CD4-positive, CD25-positive, alpha-beta regulatory T cell (primary cell): ENCODE data around the gene RASGRF2. TPM values are rescaled to one million over a fixed set of nuclear protein-coding genes. Genes with fewer than 3 reads are reported as not detected.

Experiments
- ATAC-seq, 2 donors: fragments of 150-1000 bp; cut with Tn5 transposase; one replicate each; pipeline ENCODE4 v1.10.0; 2021; ENCODE audit warnings: low read depth in 2 of 2, moderate number of reproducible peaks in 2 of 2, moderate library complexity in 1 of 2
- DNase-seq, 3 donors: peaks; one replicate each; pipeline versions ENCODE4 v3.0.0 to v3.0.0-alpha.2; 2012 to 2022; ENCODE audit warnings: mixed read lengths in 1 of 3
- H3K27ac ChIP-seq: one replicate; pipeline ENCODE4 v1.7.0; 2013; ENCODE audit warnings: mild to moderate bottlenecking, low read length; ENCODE audit not compliant: insufficient read depth, poor library complexity, severe bottlenecking
- H3K27me3 ChIP-seq: one replicate; pipeline ENCODE4 v1.7.0; 2013; ENCODE audit warnings: low read length; ENCODE audit not compliant: control insufficient read depth, insufficient read depth
- H3K36me3 ChIP-seq: one replicate; pipeline ENCODE4 v1.7.0; 2013; ENCODE audit warnings: mild to moderate bottlenecking, low read length, moderate library complexity; ENCODE audit not compliant: control insufficient read depth, insufficient read depth
- H3K4me1 ChIP-seq: 2 replicates; pipeline ENCODE4 v1.7.0; 2013; ENCODE audit warnings: mild to moderate bottlenecking, low read length; ENCODE audit not compliant: insufficient read depth, control insufficient read depth, poor library complexity, severe bottlenecking
- H3K4me3 ChIP-seq: one replicate; pipeline ENCODE4 v1.7.0; 2013; ENCODE audit warnings: low read depth, mild to moderate bottlenecking, low read length, moderate library complexity
- H3K9me3 ChIP-seq, 2 experiments: 1 replicate in 1 of 2; 2 replicates in 1 of 2; pipeline ENCODE4 v1.7.0; 2013; ENCODE audit warnings: low read length in 2 of 2, mild to moderate bottlenecking in 1 of 2, moderate library complexity in 1 of 2; ENCODE audit not compliant: control insufficient read depth in 2 of 2
- H3K27ac Mint-ChIP-seq, 3 donors: one replicate each; pipeline ENCODE4 v1.8.0; 2020 to 2022; ENCODE audit warnings: mild to moderate bottlenecking in 3 of 3, mixed read lengths in 3 of 3, moderate library complexity in 2 of 3
- H3K27me3 Mint-ChIP-seq: one replicate; pipeline ENCODE4 v1.8.0; 2022; ENCODE audit warnings: mild to moderate bottlenecking, mixed read lengths
- H3K36me3 Mint-ChIP-seq: one replicate; pipeline ENCODE4 v1.8.0; 2020; ENCODE audit warnings: mixed read lengths
- H3K4me1 Mint-ChIP-seq, 4 donors: one replicate each; pipeline ENCODE4 v1.8.0; 2020 to 2022; ENCODE audit warnings: mixed read lengths in 4 of 4, mild to moderate bottlenecking in 1 of 4
- H3K4me3 Mint-ChIP-seq, 4 donors: one replicate each; pipeline ENCODE4 v1.8.0; 2020 to 2022; ENCODE audit warnings: mild to moderate bottlenecking in 4 of 4, mixed read lengths in 4 of 4, moderate library complexity in 3 of 4
- H3K9me3 Mint-ChIP-seq, 7 donors: one replicate each; pipeline ENCODE4 v1.8.0; 2020 to 2022; ENCODE audit warnings: mixed read lengths in 7 of 7, mild to moderate bottlenecking in 3 of 7, moderate library complexity in 2 of 7
- polyA plus RNA-seq, 4 donors: library from polyadenylated mRNA; unstranded; fragments of 300-500 nt; fragmentation: Illumina TruSeq; gene quantifications; one replicate each; pipeline ENCODE4 v1.2.3, GENCODE V29; 2021
- total RNA-seq: library from RNA; stranded (reverse); gene quantifications from one replicate; pipeline ENCODE4 v1.2.3, GENCODE V29; 2022

Gene RASGRF2
- total and polyA plus RNA-seq, 5 donors from 2014 or later = 3.9 to 10.3 (median 8.9) TPM

- no peak overlapping the region for H3K27ac ChIP-seq
- Mint-ChIP-seq H3K4me3 (no peak overlapping the region), H3K27me3 (peaks cover 12% of the 10 kb centered on the region), H3K9me3 (peaks cover 0 to 1% (median 0%) of the 10 kb centered on the region in 7 donors), H3K4me1 (peaks cover 0 to 5% (median 5%) of the 10 kb centered on the region in 4 donors), H3K36me3 (peaks cover 25% of the 10 kb centered on the region), H3K27ac (peak overlapping the region in 1 of 3 donors; percentile 48)
- peaks cover 6% of the 10 kb centered on the region for H3K36me3 ChIP-seq
- no peaks in the 10 kb centered on the region for H3K4me1 ChIP-seq
- no peak for DNase-seq
- H3K9me3 ChIP-seq = no peaks in the 10 kb centered on the region
- H3K4me3 ChIP-seq = no peak overlapping the region
- ATAC-seq = no peak
- no peaks in the 10 kb centered on the region for H3K27me3 ChIP-seq
These were observed 110.5 kb downstream of the RASGRF2 start for GRCh38 chr5:81070571-81071255.

- Mint-ChIP-seq H3K27ac (no peak overlapping the region), H3K4me3 (no peak overlapping the region), H3K9me3 (peaks cover 0 to 11% (median 0%) of the 10 kb centered on the region in 7 donors), H3K27me3 (no peaks in the 10 kb centered on the region), H3K36me3 (peaks cover 13% of the 10 kb centered on the region), H3K4me1 (peaks cover 0 to 4% (median 2%) of the 10 kb centered on the region in 4 donors)
- Histone ChIP-seq H3K27ac (no peak overlapping the region), H3K27me3 (peaks cover 2% of the 10 kb centered on the region), H3K4me1 (no peaks in the 10 kb centered on the region), H3K9me3 (peaks cover 6 to 10% of the 10 kb centered on the region in 2 experiments), H3K4me3 (no peak overlapping the region), H3K36me3 (peaks cover 13% of the 10 kb centered on the region)
- DNase-seq = no peak
- no peak for ATAC-seq
These were observed 114.9 kb downstream of the RASGRF2 start for GRCh38 chr5:81075041-81075440.

GRCh38 chr5:81077105-81077504, 116.9 kb downstream of the RASGRF2 start:
- DNase-seq (no peak), ATAC-seq (no peak)
- no peaks in the 10 kb centered on the region for H3K27me3 Mint-ChIP-seq
- H3K36me3 Mint-ChIP-seq = peaks cover 20% of the 10 kb centered on the region
- H3K27me3 ChIP-seq = peaks cover 4% of the 10 kb centered on the region
- H3K4me1 Mint-ChIP-seq = peaks cover 0 to 4% (median 2%) of the 10 kb centered on the region in 4 donors
- H3K4me3 Mint-ChIP-seq = no peak overlapping the region
- peaks cover 0 to 11% (median 0%) of the 10 kb centered on the region in 7 donors for H3K9me3 Mint-ChIP-seq
- H3K36me3 ChIP-seq = peaks cover 22% of the 10 kb centered on the region
- H3K27ac ChIP-seq = no peak overlapping the region
- peaks cover 6 to 10% of the 10 kb centered on the region in 2 experiments for H3K9me3 ChIP-seq
- no peak overlapping the region for H3K4me3 ChIP-seq
- no peak overlapping the region for H3K27ac Mint-ChIP-seq
- no peaks in the 10 kb centered on the region for H3K4me1 ChIP-seq

- H3K4me3 ChIP-seq = no peak overlapping the region
- DNase-seq = no peak
- Mint-ChIP-seq H3K4me3 (no peak overlapping the region), H3K4me1 (peaks cover 0 to 3% (median 1%) of the 10 kb centered on the region in 4 donors), H3K9me3 (peaks cover 0 to 11% (median 0%) of the 10 kb centered on the region in 7 donors), H3K27me3 (peaks cover 5% of the 10 kb centered on the region), H3K36me3 (peaks cover 24% of the 10 kb centered on the region), H3K27ac (no peak overlapping the region)
- no peak overlapping the region for H3K27ac ChIP-seq
- H3K27me3 ChIP-seq = peaks cover 4% of the 10 kb centered on the region
- peaks cover 22% of the 10 kb centered on the region for H3K36me3 ChIP-seq
- H3K4me1 ChIP-seq = no peaks in the 10 kb centered on the region
- peaks cover 6 to 10% of the 10 kb centered on the region in 2 experiments for H3K9me3 ChIP-seq
- no peak for ATAC-seq
These were observed 118.8 kb downstream of the RASGRF2 start for GRCh38 chr5:81078930-81079329.

DNA sequence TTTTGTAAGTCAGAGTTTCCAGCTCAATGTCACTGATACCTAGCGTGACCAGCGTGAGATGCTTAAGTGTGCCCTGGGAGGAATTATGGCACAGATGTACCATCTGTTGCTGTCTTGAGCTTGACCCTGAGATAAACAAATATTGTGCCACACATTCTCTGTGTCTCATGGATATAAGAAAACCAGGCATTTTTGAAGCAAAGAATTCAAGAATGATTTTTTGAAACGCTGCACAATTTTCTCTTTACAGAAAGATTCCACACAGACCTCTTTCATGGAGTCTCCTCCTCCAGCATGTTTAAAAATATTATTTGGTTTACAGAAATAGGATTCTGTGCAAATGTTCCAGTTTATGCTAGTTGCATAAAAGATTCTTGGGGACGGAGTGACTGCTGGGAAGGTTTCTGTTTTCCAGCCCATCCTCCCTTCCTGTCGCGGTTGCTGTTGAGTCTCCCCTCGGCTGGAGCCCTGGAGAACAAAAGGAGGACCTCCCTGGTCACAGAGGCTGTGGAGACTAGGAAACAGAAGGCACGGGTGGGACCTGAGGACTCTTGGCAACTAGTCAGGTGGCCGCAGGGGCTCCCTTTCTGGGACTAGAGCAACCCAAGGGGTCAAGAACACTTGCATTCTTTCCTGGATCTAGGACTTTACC, 120.8 kb downstream of the RASGRF2 start:
- no peak overlapping the region for H3K4me3 ChIP-seq

DNA sequence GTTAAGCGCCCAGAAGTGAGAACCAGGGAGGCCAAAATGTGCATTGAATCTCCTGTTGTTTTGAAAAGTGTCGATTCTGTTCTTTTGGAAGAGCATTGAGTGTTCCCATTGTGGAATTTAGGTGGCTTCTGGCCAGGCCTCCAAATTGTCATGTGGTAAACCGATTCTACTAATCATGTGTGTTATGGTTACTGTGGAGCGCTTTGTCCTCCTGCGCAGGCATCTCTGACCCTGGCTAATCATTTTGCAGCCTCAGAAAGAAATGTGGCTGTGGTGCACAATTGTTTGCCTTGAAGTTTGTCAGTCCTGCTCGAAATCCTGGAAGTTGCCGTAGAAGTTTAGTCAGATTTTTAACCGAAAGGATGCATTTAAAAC, 121.3 kb downstream of the RASGRF2 start:
- H3K9me3 Mint-ChIP-seq = peaks cover 0 to 11% (median 1%) of the 10 kb centered on the region in 7 donors
- H3K27ac ChIP-seq = no peak overlapping the region
- no peak overlapping the region for H3K4me3 Mint-ChIP-seq
- peaks cover 5% of the 10 kb centered on the region for H3K27me3 Mint-ChIP-seq
- DNase-seq (no peak), ATAC-seq (no peak)
- H3K4me3 ChIP-seq = no peak overlapping the region
- peaks cover 0 to 2% (median under 1%) of the 10 kb centered on the region in 4 donors for H3K4me1 Mint-ChIP-seq
- peaks cover 6 to 10% of the 10 kb centered on the region in 2 experiments for H3K9me3 ChIP-seq
- no peaks in the 10 kb centered on the region for H3K4me1 ChIP-seq
- peaks cover 30% of the 10 kb centered on the region for H3K36me3 Mint-ChIP-seq
- no peak overlapping the region for H3K27ac Mint-ChIP-seq
- peaks cover 4% of the 10 kb centered on the region for H3K27me3 ChIP-seq
- peaks cover 27% of the 10 kb centered on the region for H3K36me3 ChIP-seq

More for the DNA sequence above, 120.8 kb downstream of the RASGRF2 start:
- ATAC-seq = no peak
- H3K36me3 Mint-ChIP-seq = peaks cover 28% of the 10 kb centered on the region
- Histone ChIP-seq H3K27me3 (peaks cover 4% of the 10 kb centered on the region), H3K27ac (no peak overlapping the region), H3K4me1 (no peaks in the 10 kb centered on the region), H3K36me3 (peaks cover 27% of the 10 kb centered on the region), H3K9me3 (peaks cover 6 to 10% of the 10 kb centered on the region in 2 experiments)
- H3K9me3 Mint-ChIP-seq = peaks cover 0 to 11% (median 1%) of the 10 kb centered on the region in 7 donors
- peaks cover 0 to 2% (median under 1%) of the 10 kb centered on the region in 4 donors for H3K4me1 Mint-ChIP-seq
- H3K27ac Mint-ChIP-seq = no peak overlapping the region
- H3K27me3 Mint-ChIP-seq = peaks cover 5% of the 10 kb centered on the region
- no peak overlapping the region for H3K4me3 Mint-ChIP-seq
- DNase-seq = no peak

- Histone ChIP-seq H3K4me3 (no peak overlapping the region), H3K4me1 (no peaks in the 10 kb centered on the region), H3K27me3 (no peaks in the 10 kb centered on the region), H3K36me3 (peaks cover 10% of the 10 kb centered on the region), H3K27ac (no peak overlapping the region), H3K9me3 (no peaks in the 10 kb centered on the region)
- ATAC-seq (no peak), DNase-seq (no peak)
- Mint-ChIP-seq H3K9me3 (peaks cover 0 to 2% (median 0%) of the 10 kb centered on the region in 7 donors), H3K4me1 (peaks cover 0 to 2% (median 0%) of the 10 kb centered on the region in 4 donors), H3K4me3 (no peak overlapping the region), H3K27me3 (peaks cover 18% of the 10 kb centered on the region), H3K36me3 (peaks cover 33% of the 10 kb centered on the region), H3K27ac (no peak overlapping the region)
These were observed 126.7 kb downstream of the RASGRF2 start for GRCh38 chr5:81086881-81087281.
